Right cardiac atrium (tissue), 5 donors: ENCODE data around the gene SMARCA4. TPM values are rescaled to one million over a fixed set of nuclear protein-coding genes. Genes with fewer than 3 reads are reported as not detected.

Source experiments
- ATAC-seq, 2 donors: fragments of 200-7000 bp; cut with Tn5 transposase; one replicate each; pipeline versions ENCODE4 v1.8.0 to v1.9.1; 2020; ENCODE audit warnings: moderate library complexity in 2 of 2, mild to moderate bottlenecking in 1 of 2
- DNase-seq, 3 donors: peaks; one replicate each; pipeline ENCODE4 v3.0.0-alpha.2; 2020
- H3K27ac ChIP-seq: one replicate; pipeline ENCODE4 v1.5.1; 2013; ENCODE audit warnings: mild to moderate bottlenecking, low read length, control low read depth, moderate library complexity
- H3K27me3 ChIP-seq: one replicate; pipeline ENCODE4 v1.6.1; 2013; ENCODE audit not compliant: control insufficient read depth, insufficient read depth
- H3K4me1 ChIP-seq: one replicate; pipeline ENCODE4 v1.6.1; 2013; ENCODE audit warnings: low read length; ENCODE audit not compliant: control insufficient read depth, insufficient read depth
- H3K4me3 ChIP-seq: one replicate; pipeline ENCODE4 v1.5.1; 2013; ENCODE audit warnings: low read length, control low read depth
- H3K9me3 ChIP-seq: one replicate; pipeline ENCODE4 v1.6.1; 2013; ENCODE audit warnings: low read length; ENCODE audit not compliant: control insufficient read depth
- WGBS: extraction: QIAGEN DNeasy Blood & Tissue Kit; methylation state at CpG from one replicate; pipeline ENCODE4 v1.1.7; 2013; 5-methylcytosine and 5-hydroxymethylcytosine counted together
- intact Hi-C, 4 donors: fragments of 100-400 bp; cut with DNase I; formaldehyde crosslinking; loops; one replicate each; pipeline versions ENCODE4 v1.11.0 to v1.14.0; 2022 to 2023
- polyA plus RNA-seq: library from polyadenylated mRNA; stranded (reverse); fragments of 200-250 nt; gene quantifications from one replicate; pipeline ENCODE4 v1.2.3, GENCODE V29; 2013
- total RNA-seq, 4 donors: library from RNA; stranded (reverse); fragmentation: NEBNext Ultra II Directional; extraction: Animal tissue kit (Norgen Biotek cat#: 25700); gene quantifications; one replicate each; pipeline ENCODE4 v1.2.1, GENCODE V29; 2021
- donor health status: healthy with polysubstance abuse.
- donor health status: DM: no; HTN: yes; CAD: no.
- donor health status: DM: no; HTN: no; CAD: no.
- donor health status: DM: no; HTN: yes; CAD: no; lungs with severe emphysema.
- donor health status: DM: yes; HTN: yes; CAD: no.

The SMARCA4 gene
- total and polyA plus RNA-seq, 5 donors = 33.1 to 49.6 (median 44.4) TPM

DNA sequence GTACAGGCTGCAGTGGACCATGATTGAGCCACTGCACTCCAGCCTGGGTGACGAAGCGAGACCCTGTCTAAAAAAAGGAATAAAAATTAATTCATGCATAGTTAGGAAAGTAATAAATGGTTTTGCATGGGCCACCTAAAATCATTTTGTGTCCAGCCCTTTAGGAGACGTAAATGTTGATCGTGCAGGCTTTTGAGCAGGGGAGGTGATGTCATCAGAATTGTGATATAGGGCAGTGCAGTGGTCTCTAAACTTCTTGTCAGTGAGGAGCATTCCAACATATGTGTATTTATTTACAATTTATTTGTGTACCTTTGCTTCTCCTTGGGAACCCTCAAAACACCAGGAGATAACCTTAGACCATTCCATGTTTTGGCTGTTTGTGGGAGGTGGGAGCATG is 3.0 kb downstream of the SMARCA4 start:
- DNase-seq (no peak), ATAC-seq (no peak)
- no peak overlapping the region for H3K4me3 ChIP-seq
- WGBS = 74% methylated on average over 4 of the region's 4 CpGs
- intact Hi-C loops = no loop called here
- H3K4me1 ChIP-seq = peaks cover 7% of the 10 kb centered on the region
- no peaks in the 10 kb centered on the region for H3K9me3 ChIP-seq
- H3K27me3 ChIP-seq = no peaks in the 10 kb centered on the region
- H3K27ac ChIP-seq = no peak overlapping the region

DNA sequence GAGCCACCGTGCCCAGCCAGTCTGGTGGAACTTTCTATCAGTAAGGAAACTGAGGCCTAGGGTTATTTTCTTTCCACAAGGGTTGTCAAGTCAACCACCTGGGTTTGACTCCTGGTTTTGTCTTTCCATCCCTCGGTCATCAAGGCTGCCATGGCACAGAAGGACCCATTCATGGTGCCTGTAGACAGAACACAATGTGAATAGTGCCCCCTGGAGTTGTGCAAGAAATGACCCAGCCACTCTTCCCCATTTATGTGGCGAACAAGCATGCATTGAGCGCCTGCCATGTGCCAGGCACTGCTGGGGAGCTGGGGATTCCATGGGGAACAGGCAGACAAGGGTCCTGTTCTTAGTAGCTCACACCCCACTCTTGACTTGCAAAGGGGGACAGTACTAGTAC is 4.1 kb downstream of the SMARCA4 start:
- Histone ChIP-seq H3K27me3 (no peaks in the 10 kb centered on the region), H3K27ac (no peak overlapping the region), H3K9me3 (no peaks in the 10 kb centered on the region), H3K4me3 (no peak overlapping the region), H3K4me1 (peaks cover 7% of the 10 kb centered on the region)
- peak in 1 of 3 donors; percentile 20 for DNase-seq
- 96% methylated on average over 4 of the region's 4 CpGs for WGBS
- ATAC-seq = no peak
- intact Hi-C loops = no loop called here

GRCh38 chr19:10965398-10965797 is 4.6 kb downstream of the SMARCA4 start:
- Histone ChIP-seq H3K4me1 (peaks cover 7% of the 10 kb centered on the region), H3K4me3 (no peak overlapping the region), H3K27me3 (no peaks in the 10 kb centered on the region), H3K9me3 (no peaks in the 10 kb centered on the region), H3K27ac (no peak overlapping the region)
- ATAC-seq (no peak), DNase-seq (no peak)
- WGBS = 80% methylated on average over 6 of the region's 6 CpGs
- intact Hi-C loops = no loop called here

GRCh38 chr19:10966809-10967208 is 6.0 kb downstream of the SMARCA4 start:
- 89% methylated on average over 8 of the region's 8 CpGs for WGBS
- Histone ChIP-seq H3K4me3 (no peak overlapping the region), H3K27ac (no peak overlapping the region), H3K9me3 (no peaks in the 10 kb centered on the region), H3K27me3 (no peaks in the 10 kb centered on the region), H3K4me1 (peaks cover 7% of the 10 kb centered on the region)
- DNase-seq (no peak), ATAC-seq (no peak)
- intact Hi-C loops = no loop called here

DNA sequence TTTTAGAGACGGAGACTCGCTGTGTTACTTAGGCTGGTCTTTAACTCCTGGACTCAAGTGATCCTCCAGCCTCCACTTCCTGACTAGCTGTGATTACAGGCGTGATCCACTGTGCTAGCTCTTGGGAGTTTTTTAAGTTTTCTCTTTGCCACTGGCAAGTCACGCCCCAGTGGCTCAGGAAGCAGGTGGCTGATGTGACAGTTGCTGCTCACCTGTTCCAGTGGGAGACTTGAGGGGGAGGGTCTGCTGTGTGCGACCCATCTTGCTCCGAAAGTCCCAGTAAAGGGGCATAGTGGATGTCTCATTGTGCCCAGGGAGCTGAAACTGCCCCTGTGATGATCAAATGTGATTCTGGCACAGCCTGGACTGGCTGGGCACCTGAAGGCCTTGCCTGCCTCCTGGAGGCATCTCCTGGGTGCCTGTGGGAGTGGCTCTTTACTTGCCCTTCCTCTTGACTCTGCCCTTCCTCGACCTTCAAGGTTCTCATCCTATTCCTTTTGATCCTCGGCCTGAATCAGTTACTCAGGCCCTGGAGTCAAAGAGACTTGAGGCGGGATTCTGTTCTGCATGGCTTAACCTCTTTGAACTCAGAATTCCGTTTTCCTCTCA is 7.8 kb downstream of the SMARCA4 start:
- DNase-seq (peak in 1 of 3 donors; percentile 18), ATAC-seq (peak in 1 of 2 donors; percentile 43)
- intact Hi-C loops = no loop called here
- H3K27me3 ChIP-seq = no peaks in the 10 kb centered on the region
- no peak overlapping the region for H3K4me3 ChIP-seq
- H3K4me1 ChIP-seq = peaks cover 7% of the 10 kb centered on the region
- H3K27ac ChIP-seq = peak overlapping the region; percentile 48
- WGBS = 61% methylated on average over 10 of the region's 10 CpGs
- no peaks in the 10 kb centered on the region for H3K9me3 ChIP-seq

- no peak overlapping the region for H3K4me3 ChIP-seq
- H3K9me3 ChIP-seq = no peaks in the 10 kb centered on the region
- intact Hi-C loops = no loop called here
- ATAC-seq (no peak), DNase-seq (peak in 1 of 3 donors; percentile 38)
- H3K27ac ChIP-seq = no peak overlapping the region
- H3K27me3 ChIP-seq = no peaks in the 10 kb centered on the region
- peaks cover 17% of the 10 kb centered on the region for H3K4me1 ChIP-seq
- WGBS = 92% methylated on average over 8 of the region's 8 CpGs
These were observed 10.4 kb downstream of the SMARCA4 start for GRCh38 chr19:10971107-10971726.

GRCh38 chr19:10975374-10976130 is 14.7 kb downstream of the SMARCA4 start:
- Histone ChIP-seq H3K4me3 (no peak overlapping the region), H3K4me1 (peaks cover 17% of the 10 kb centered on the region), H3K9me3 (no peaks in the 10 kb centered on the region), H3K27ac (peak overlapping the region; percentile 17), H3K27me3 (no peaks in the 10 kb centered on the region)
- DNase-seq (peak; percentile 68 to 89 (median 86)), ATAC-seq (peak; percentile 71)
- 48% methylated on average over 19 of the region's 19 CpGs for WGBS
- intact Hi-C loops = no loop called here

- no peaks in the 10 kb centered on the region for H3K27me3 ChIP-seq
- ATAC-seq (peak; percentile 26 to 32), DNase-seq (no peak)
- WGBS = 65% methylated on average over 19 of the region's 19 CpGs
- H3K4me1 ChIP-seq = peaks cover 17% of the 10 kb centered on the region
- H3K4me3 ChIP-seq = no peak overlapping the region
- H3K9me3 ChIP-seq = no peaks in the 10 kb centered on the region
- intact Hi-C loops = no loop called here
- H3K27ac ChIP-seq = peak overlapping the region; percentile 17
These were observed 15.5 kb downstream of the SMARCA4 start for GRCh38 chr19:10976131-10976892.

DNA sequence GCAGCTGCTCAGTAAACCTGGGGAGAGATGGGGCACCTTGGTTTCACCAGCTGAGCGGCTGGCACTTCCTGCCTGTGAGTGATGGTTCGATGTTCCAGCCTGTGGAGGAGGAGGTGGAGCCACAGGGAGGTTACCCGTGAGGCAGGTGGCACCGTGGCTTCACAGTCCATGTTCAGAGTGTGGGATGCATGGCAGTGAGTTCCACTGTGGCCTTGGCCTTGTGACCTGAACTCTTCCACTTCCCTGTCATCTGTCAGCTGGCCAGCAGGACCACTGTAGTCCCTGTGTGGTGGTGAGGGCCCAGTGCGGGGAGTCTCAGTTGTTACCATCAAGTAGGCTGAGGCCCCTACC is 16.9 kb downstream of the SMARCA4 start:
- H3K4me1 ChIP-seq = peaks cover 14% of the 10 kb centered on the region
- no peak for ATAC-seq
- no peak overlapping the region for H3K27ac ChIP-seq
- H3K4me3 ChIP-seq = no peak overlapping the region
- H3K9me3 ChIP-seq = no peaks in the 10 kb centered on the region
- intact Hi-C loops = no loop called here
- peak in 1 of 3 donors; percentile 33 for DNase-seq
- no peaks in the 10 kb centered on the region for H3K27me3 ChIP-seq
- 89% methylated on average over 5 of the region's 5 CpGs for WGBS

DNA sequence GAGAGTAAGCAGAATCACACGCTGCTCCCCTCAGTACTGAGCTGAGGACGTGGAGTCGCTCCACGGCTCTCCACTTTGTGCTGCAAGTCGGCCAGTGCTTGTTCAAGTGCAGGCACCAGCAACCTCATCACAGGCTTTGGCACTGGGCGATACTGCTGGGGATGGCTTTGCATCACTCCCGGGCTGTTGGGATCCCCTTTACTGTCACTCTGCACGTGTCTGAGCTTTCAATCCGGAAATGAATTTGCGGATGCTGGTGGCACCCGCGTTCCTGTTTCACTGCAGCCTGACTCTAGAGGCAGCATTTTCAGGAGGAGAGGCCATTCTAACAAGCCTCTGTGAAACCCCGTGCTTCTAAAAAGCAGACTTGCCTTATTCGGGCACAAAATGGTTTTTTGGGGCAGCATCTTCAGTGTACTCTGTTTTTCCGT is 19.1 kb downstream of the SMARCA4 start:
- Histone ChIP-seq H3K4me1 (peaks cover 13% of the 10 kb centered on the region), H3K27me3 (no peaks in the 10 kb centered on the region), H3K4me3 (no peak overlapping the region), H3K27ac (no peak overlapping the region), H3K9me3 (no peaks in the 10 kb centered on the region)
- 65% methylated on average over 15 of the region's 15 CpGs for WGBS
- intact Hi-C loops = no loop called here
- ATAC-seq = no peak
- peak in 1 of 3 donors; percentile 38 for DNase-seq
